ENCODE measurements around the gene KCNQ1. TPM values are rescaled to one million over a fixed set of nuclear protein-coding genes. Genes with fewer than 3 reads are reported as not detected.

KCNQ1 gene
- total and polyA plus RNA-seq, 2 of the 13 experiments (the other 11 are each of a cell fraction or from before 2014, with no cell fraction given): 0.02 to 0.08 TPM

DNA sequence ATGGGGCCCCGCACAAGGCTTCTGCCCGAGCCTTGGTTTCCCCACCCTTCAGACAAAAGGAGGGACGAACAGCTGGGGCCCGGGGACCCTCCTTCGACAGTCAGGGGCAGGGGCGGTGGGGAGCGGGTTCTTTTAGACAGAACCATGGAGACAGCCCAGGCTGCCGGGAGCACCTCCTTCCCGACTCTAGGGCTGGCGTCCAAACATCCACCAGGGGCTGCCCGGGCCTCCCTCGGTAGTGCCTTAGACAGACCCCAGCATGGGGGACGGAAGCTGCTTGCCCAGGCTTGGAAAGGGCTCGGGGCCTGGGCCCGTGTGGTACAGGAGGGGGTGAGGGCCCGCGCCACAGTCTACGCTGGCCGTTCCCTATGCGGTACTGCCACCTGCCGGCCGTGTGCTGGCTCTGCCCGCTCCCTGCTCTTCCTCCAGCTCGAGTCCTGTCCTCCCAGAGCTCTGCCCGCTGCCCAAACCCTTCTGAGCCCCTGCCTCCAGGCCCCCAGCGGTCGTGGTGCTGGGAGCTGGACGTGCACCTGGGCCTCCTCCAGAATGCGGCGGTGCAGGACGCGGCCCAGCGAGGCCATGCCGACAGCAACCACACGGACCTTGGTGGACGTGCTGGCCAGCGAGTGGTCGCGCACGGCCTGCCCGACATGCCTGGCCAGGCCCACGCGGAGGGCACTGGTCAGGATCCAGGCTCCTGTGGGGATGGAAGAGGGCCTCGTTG lies 24.1 kb upstream of the KCNQ1 start (continued):
- TF ChIP-seq, protein P1, sequence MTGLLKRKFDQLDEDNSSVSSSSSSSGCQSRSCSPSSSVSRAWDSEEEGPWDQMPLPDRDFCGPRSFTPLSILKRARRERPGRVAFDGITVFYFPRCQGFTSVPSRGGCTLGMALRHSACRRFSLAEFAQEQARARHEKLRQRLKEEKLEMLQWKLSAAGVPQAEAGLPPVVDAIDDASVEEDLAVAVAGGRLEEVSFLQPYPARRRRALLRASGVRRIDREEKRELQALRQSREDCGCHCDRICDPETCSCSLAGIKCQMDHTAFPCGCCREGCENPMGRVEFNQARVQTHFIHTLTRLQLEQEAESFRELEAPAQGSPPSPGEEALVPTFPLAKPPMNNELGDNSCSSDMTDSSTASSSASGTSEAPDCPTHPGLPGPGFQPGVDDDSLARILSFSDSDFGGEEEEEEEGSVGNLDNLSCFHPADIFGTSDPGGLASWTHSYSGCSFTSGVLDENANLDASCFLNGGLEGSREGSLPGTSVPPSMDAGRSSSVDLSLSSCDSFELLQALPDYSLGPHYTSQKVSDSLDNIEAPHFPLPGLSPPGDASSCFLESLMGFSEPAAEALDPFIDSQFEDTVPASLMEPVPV (CRISPR knock-in tag; IDR thresholded peaks at IDR 0.05): no peak
- TF ChIP-seq ZNF615 (CRISPR knock-in tag; IDR thresholded peaks at IDR 0.05; ENCODE audit: borderline replicate concordance) (no peak), TRIM24 (CRISPR knock-in tag; IDR thresholded peaks at IDR 0.05) (no peak), MEIS1 (CRISPR knock-in tag; IDR thresholded peaks at IDR 0.05; ENCODE audit: borderline replicate concordance) (no peak), ZNF850 (CRISPR knock-in tag; conservative IDR thresholded peaks at IDR 0.05) (no peak), ZNF274 (CRISPR knock-in tag; IDR thresholded peaks at IDR 0.05) (0 out of 2 replicates have a peak, but pooled peaks have one; percentile 36), SPEN (CRISPR knock-in tag; IDR thresholded peaks at IDR 0.05; ENCODE audit: low read depth) (peak; percentile 81), ZNF782 (CRISPR knock-in tag; IDR thresholded peaks at IDR 0.05; ENCODE audit: borderline replicate concordance) (no peak), SMAD3 (CRISPR knock-in tag; IDR thresholded peaks at IDR 0.05) (peak; percentile 58; the same call in 1 of the 2 replicates), HMG20B (CRISPR knock-in tag; conservative IDR thresholded peaks at IDR 0.05) (no peak), ZNF788 (CRISPR knock-in tag; IDR thresholded peaks at IDR 0.05; ENCODE audit: borderline replicate concordance) (no peak), ZNF367 (CRISPR knock-in tag; IDR thresholded peaks at IDR 0.05; ENCODE audit: borderline replicate concordance) (peak; percentile 53; the same call in 1 of the 2 replicates), SMAD1 (CRISPR knock-in tag; IDR thresholded peaks at IDR 0.05; ENCODE audit: borderline replicate concordance, low read depth) (no peak; the same call in 1 of the 2 replicates), ERF (CRISPR knock-in tag; IDR thresholded peaks at IDR 0.05) (no peak), MTF2 (CRISPR knock-in tag; IDR thresholded peaks at IDR 0.05; ENCODE audit: borderline replicate concordance) (no peak), KLF9 (CRISPR knock-in tag; IDR thresholded peaks at IDR 0.05; ENCODE audit: low read depth) (no peak), SATB2 (CRISPR knock-in tag; IDR thresholded peaks at IDR 0.05) (no peak), ZNF326 (CRISPR knock-in tag; IDR thresholded peaks at IDR 0.05; ENCODE audit: borderline replicate concordance) (no peak), ZBTB3 (CRISPR knock-in tag; IDR thresholded peaks at IDR 0.05; ENCODE audit: borderline replicate concordance, low read depth) (no peak), HIVEP1 (CRISPR knock-in tag; IDR thresholded peaks at IDR 0.05) (no peak; the same call in 1 of the 2 replicates), RFX1 (IDR thresholded peaks at IDR 0.05) (no peak), ZNF772 (CRISPR knock-in tag; IDR thresholded peaks at IDR 0.05) (no peak), ZNF567 (CRISPR knock-in tag; IDR thresholded peaks at IDR 0.05; ENCODE audit: borderline replicate concordance) (no peak), PRPF4 (IDR thresholded peaks at IDR 0.05; ENCODE audit: low read depth, low read length, poor library complexity, severe bottlenecking) (no peak)
- TF ChIP-seq, protein P2, sequence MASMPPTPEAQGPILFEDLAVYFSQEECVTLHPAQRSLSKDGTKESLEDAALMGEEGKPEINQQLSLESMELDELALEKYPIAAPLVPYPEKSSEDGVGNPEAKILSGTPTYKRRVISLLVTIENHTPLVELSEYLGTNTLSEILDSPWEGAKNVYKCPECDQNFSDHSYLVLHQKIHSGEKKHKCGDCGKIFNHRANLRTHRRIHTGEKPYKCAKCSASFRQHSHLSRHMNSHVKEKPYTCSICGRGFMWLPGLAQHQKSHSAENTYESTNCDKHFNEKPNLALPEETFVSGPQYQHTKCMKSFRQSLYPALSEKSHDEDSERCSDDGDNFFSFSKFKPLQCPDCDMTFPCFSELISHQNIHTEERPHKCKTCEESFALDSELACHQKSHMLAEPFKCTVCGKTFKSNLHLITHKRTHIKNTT (CRISPR knock-in tag; IDR thresholded peaks at IDR 0.05): no peak
- TF ChIP-seq, protein P3, sequence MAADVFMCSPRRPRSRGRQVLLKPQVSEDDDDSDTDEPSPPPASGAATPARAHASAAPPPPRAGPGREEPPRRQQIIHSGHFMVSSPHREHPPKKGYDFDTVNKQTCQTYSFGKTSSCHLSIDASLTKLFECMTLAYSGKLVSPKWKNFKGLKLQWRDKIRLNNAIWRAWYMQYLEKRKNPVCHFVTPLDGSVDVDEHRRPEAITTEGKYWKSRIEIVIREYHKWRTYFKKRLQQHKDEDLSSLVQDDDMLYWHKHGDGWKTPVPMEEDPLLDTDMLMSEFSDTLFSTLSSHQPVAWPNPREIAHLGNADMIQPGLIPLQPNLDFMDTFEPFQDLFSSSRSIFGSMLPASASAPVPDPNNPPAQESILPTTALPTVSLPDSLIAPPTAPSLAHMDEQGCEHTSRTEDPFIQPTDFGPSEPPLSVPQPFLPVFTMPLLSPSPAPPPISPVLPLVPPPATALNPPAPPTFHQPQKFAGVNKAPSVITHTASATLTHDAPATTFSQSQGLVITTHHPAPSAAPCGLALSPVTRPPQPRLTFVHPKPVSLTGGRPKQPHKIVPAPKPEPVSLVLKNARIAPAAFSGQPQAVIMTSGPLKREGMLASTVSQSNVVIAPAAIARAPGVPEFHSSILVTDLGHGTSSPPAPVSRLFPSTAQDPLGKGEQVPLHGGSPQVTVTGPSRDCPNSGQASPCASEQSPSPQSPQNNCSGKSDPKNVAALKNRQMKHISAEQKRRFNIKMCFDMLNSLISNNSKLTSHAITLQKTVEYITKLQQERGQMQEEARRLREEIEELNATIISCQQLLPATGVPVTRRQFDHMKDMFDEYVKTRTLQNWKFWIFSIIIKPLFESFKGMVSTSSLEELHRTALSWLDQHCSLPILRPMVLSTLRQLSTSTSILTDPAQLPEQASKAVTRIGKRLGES (CRISPR knock-in tag; IDR thresholded peaks at IDR 0.05; ENCODE audit: borderline replicate concordance): no peak

All from HepG2 (cell line).